Psoas muscle (tissue), 8 donors: ENCODE results near the gene C13orf46. TPM values are rescaled to one million over a fixed set of nuclear protein-coding genes. Genes with fewer than 3 reads are reported as not detected.
A peak's percentile ranks its signal among the peaks of the same experiment; 100 is the strongest.
"Not testable (repeated sequence)": the region's sequence is repeated elsewhere in the genome, so short reads cannot be mapped to it uniquely, and the experiment has no call there.

ENCODE experiments used
- ATAC-seq, 4 donors: fragments of 200-7000 bp; cut with Tn5 transposase; one replicate each; pipeline ENCODE4 v1.9.1; 2020; ENCODE audit warnings: moderate library complexity in 3 of 4, mild to moderate bottlenecking in 2 of 4
- DNase-seq, 2 donors: peaks; one replicate each; pipeline ENCODE4 v3.0.0-alpha.2; 2020
- H3K27ac ChIP-seq: fragments of 200-600 bp; one replicate; pipeline ENCODE4 v1.8.0; 2022
- H3K27me3 ChIP-seq, 3 donors: fragments of 200-600 bp in 1 of 3; one replicate each; pipeline versions ENCODE4 v1.6.1 to v1.8.0; 2013 to 2022; ENCODE audit warnings: low read length in 2 of 3, mild to moderate bottlenecking in 2 of 3, moderate library complexity in 1 of 3; ENCODE audit not compliant: insufficient read depth in 3 of 3
- H3K36me3 ChIP-seq, 2 donors: fragments of 200-600 bp in 1 of 2; one replicate each; pipeline versions ENCODE4 v1.6.1 to v1.8.0; 2013 to 2022; ENCODE audit warnings: low read depth in 1 of 2, mild to moderate bottlenecking in 1 of 2, moderate library complexity in 1 of 2; ENCODE audit not compliant: insufficient read depth in 1 of 2
- H3K4me1 ChIP-seq: fragments of 200-600 bp; one replicate; pipeline ENCODE4 v1.8.0; 2022
- H3K4me3 ChIP-seq: fragments of 200-600 bp; one replicate; pipeline ENCODE4 v1.8.0; 2022; ENCODE audit warnings: mild to moderate bottlenecking
- H3K9me3 ChIP-seq: fragments of 200-600 bp; one replicate; pipeline ENCODE4 v1.8.0; 2022
- WGBS, 3 donors: extraction: QIAGEN DNeasy Blood & Tissue Kit; methylation state at CpG; one replicate each; pipeline versions ENCODE4 v1.1.6 to v1.1.7; 2013; 5-methylcytosine and 5-hydroxymethylcytosine counted together
- intact Hi-C, 2 donors: fragments of 100-400 bp; cut with DNase I; formaldehyde crosslinking; loops; one replicate each; pipeline versions ENCODE4 v1.11.0 to v1.14.2; 2022
- polyA plus RNA-seq, 3 donors: library from polyadenylated mRNA; stranded (reverse); fragments of 200-250 nt; gene quantifications; one replicate each; pipeline ENCODE4 v1.2.3, GENCODE V29; 2013
- total RNA-seq, 4 donors: library from RNA; stranded (reverse); fragmentation: NEBNext Ultra II Directional in 2 of 4; extraction: Animal tissue kit (Norgen Biotek cat#: 25700) in 2 of 4; gene quantifications; one replicate each; pipeline versions ENCODE4 v1.2.1 to v1.2.4, GENCODE V29; 2021 to 2023
- TF ChIP-seq, protein P1 (sequence below): fragments of 200-600 bp; IDR thresholded peaks from one replicate; pipeline ENCODE4 v1.8.0; 2022; ENCODE audit warnings: antibody characterized with exemption
- donor health status: healthy with polysubstance abuse.
- donor health status: DM: no; HTN: no; CAD: no; lungs with moderate emphysema.
- donor health status: Bipolar disorder and iron deficiency.
- donor health status: healthy.
- donor health status: DM: yes; HTN: yes; CAD: no.
- donor health status: DM: no; HTN: no; CAD: no.
- donor health status: DM: no; HTN: no; CAD: no.
- donor health status: DM: yes; HTN: yes; CAD: no.

The C13orf46 gene
- total and polyA plus RNA-seq, 7 donors = 0.14 to 2.5 (median 0.57) TPM; not detected in 1

DNA sequence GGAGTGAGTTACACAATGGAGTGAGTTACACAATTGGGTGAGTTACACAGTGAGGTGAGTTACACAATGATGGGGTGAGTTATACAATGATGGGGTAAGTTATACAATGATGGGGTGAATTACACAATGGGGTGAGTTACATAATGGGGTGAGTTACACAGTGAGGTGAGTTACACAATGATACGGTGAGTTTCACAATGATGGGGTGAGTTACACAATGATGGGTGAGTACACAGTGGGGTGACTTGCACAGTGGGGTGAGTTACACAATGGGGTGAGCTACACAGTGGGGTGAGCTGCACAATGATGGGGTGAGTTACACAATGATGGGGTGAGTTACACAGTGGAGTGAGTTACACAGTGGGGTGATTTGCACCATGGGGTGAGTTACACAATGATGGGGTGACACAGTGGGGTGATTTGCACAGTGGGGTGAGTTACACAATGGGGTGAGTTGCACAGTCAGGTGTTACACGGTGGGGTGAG, 57.5 kb downstream of the C13orf46 start:
- Histone ChIP-seq H3K27me3 (peaks cover 0 to 10% (median 6%) of the 10 kb centered on the region in 3 donors), H3K4me3 (no peak overlapping the region), H3K9me3 (peaks cover under 1% of the 10 kb centered on the region), H3K4me1 (no peaks in the 10 kb centered on the region), H3K27ac (no peak overlapping the region), H3K36me3 (no peaks in the 10 kb centered on the region)
- DNase-seq = no peak
- TF ChIP-seq, protein P1, sequence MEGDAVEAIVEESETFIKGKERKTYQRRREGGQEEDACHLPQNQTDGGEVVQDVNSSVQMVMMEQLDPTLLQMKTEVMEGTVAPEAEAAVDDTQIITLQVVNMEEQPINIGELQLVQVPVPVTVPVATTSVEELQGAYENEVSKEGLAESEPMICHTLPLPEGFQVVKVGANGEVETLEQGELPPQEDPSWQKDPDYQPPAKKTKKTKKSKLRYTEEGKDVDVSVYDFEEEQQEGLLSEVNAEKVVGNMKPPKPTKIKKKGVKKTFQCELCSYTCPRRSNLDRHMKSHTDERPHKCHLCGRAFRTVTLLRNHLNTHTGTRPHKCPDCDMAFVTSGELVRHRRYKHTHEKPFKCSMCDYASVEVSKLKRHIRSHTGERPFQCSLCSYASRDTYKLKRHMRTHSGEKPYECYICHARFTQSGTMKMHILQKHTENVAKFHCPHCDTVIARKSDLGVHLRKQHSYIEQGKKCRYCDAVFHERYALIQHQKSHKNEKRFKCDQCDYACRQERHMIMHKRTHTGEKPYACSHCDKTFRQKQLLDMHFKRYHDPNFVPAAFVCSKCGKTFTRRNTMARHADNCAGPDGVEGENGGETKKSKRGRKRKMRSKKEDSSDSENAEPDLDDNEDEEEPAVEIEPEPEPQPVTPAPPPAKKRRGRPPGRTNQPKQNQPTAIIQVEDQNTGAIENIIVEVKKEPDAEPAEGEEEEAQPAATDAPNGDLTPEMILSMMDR = no peak
- ATAC-seq = peak; percentile 37 to 73 (median 64)
- intact Hi-C loops = no loop called here
- 67 to 81% (median 71%) methylated on average over 2 of the region's 2 CpGs for WGBS, 3 donors

- ATAC-seq = peak in 3 of 4 donors; percentile 40 to 67 (median 59)
- H3K27ac ChIP-seq = no peak overlapping the region
- H3K36me3 ChIP-seq = no peaks in the 10 kb centered on the region
- no peak overlapping the region for H3K4me3 ChIP-seq
- intact Hi-C loops = no loop called here
- H3K4me1 ChIP-seq = no peaks in the 10 kb centered on the region
- no peaks in the 10 kb centered on the region for H3K9me3 ChIP-seq
- TF ChIP-seq, protein P1 = no peak
- 85 to 92% (median 87%) methylated on average over 11 of the region's 11 CpGs for WGBS, 3 donors
- no peak for DNase-seq
- H3K27me3 ChIP-seq = peaks cover 0 to 10% (median 6%) of the 10 kb centered on the region in 3 donors
These were observed 58.0 kb downstream of the C13orf46 start for GRCh38 chr13:113915786-113916329.

GRCh38 chr13:113915012-113915763, 58.7 kb downstream of the C13orf46 start:
- intact Hi-C loops = no loop called here
- TF ChIP-seq, protein P1 = no peak

GRCh38 chr13:113914333-113915011, 59.4 kb downstream of the C13orf46 start:
- Histone ChIP-seq H3K36me3 (no peaks in the 10 kb centered on the region), H3K27ac (no peak overlapping the region), H3K27me3 (peaks cover 0 to 10% (median 6%) of the 10 kb centered on the region in 3 donors), H3K4me1 (no peaks in the 10 kb centered on the region), H3K4me3 (no peak overlapping the region), H3K9me3 (no peaks in the 10 kb centered on the region)
- TF ChIP-seq, protein P1 = no peak
- DNase-seq = no peak
- ATAC-seq = no peak
- WGBS, 3 donors = 78 to 82% (median 80%) methylated on average over 24 of the region's 24 CpGs
- intact Hi-C loops = no loop called here

More at GRCh38 chr13:113915012-113915763, 58.7 kb downstream of the C13orf46 start:
- Histone ChIP-seq H3K4me3 (no peak overlapping the region), H3K36me3 (no peaks in the 10 kb centered on the region), H3K9me3 (no peaks in the 10 kb centered on the region), H3K27me3 (peaks cover 0 to 10% (median 6%) of the 10 kb centered on the region in 3 donors), H3K27ac (no peak overlapping the region), H3K4me1 (no peaks in the 10 kb centered on the region)
- 59 to 62% (median 60%) methylated on average over 21 of the region's 21 CpGs for WGBS, 3 donors
- no peak for DNase-seq
- ATAC-seq = peak in 1 of 4 donors; percentile 17

GRCh38 chr13:113913838-113914237, 60.0 kb downstream of the C13orf46 start:
- DNase-seq, H3K4me3 ChIP-seq, H3K4me1 ChIP-seq, H3K9me3 ChIP-seq, H3K36me3 ChIP-seq, H3K27ac ChIP-seq, intact Hi-C loops, ATAC-seq: not testable (repeated sequence)
- H3K27me3 ChIP-seq = peaks cover 0 to 10% (median 6%) of the 10 kb centered on the region in 3 donors
- 93 to 95% (median 94%) methylated on average over 20 to 22 of the region's 22 CpGs for WGBS, 3 donors

- H3K27me3 ChIP-seq = peaks cover 0 to 10% (median 6%) of the 10 kb centered on the region in 3 donors
- H3K4me1 ChIP-seq, H3K36me3 ChIP-seq, DNase-seq, intact Hi-C loops, ATAC-seq, H3K9me3 ChIP-seq, H3K4me3 ChIP-seq, H3K27ac ChIP-seq: not testable (repeated sequence)
- WGBS, 3 donors = 75 to 89% (median 76%) methylated on average over 8 of the region's 8 CpGs
These were observed 60.5 kb downstream of the C13orf46 start for GRCh38 chr13:113913408-113913807.
